Gastroesophageal sphincter (tissue), 4 donors: ENCODE measurements around the gene PLIN5. TPM values are rescaled to one million over a fixed set of nuclear protein-coding genes. Genes with fewer than 3 reads are reported as not detected.

ENCODE experiments used
- ATAC-seq: fragments of 150-250 bp; one replicate; pipeline ENCODE4 v1.9.1; 2016; ENCODE audit warnings: mild to moderate bottlenecking, moderate library complexity
- H3K27ac ChIP-seq, 4 donors: fragments of 200-600 bp; sonication (generic) in 3 of 4; 1 replicate in 3 of 4; 2 replicates in 1 of 4; pipeline ENCODE4 v1.5.1; 2016 to 2019
- H3K27me3 ChIP-seq: fragments of 200-600 bp; sonication (generic); one replicate; pipeline ENCODE4 v1.5.1; 2019
- H3K36me3 ChIP-seq, 2 donors: fragments of 200-600 bp; sonication (generic); one replicate each; pipeline ENCODE4 v1.5.1; 2019; ENCODE audit warnings: control low read depth in 1 of 2
- H3K4me1 ChIP-seq, 3 donors: fragments of 200-600 bp; sonication (generic); 1 replicate in 2 of 3; 2 replicates in 1 of 3; pipeline ENCODE4 v1.5.1; 2016 to 2019; ENCODE audit warnings: control low read depth in 2 of 3
- H3K4me3 ChIP-seq, 2 donors: fragments of 200-600 bp; sonication (generic); one replicate each; pipeline ENCODE4 v1.5.1; 2019; ENCODE audit warnings: mild to moderate bottlenecking in 1 of 2, moderate library complexity in 1 of 2
- H3K9me3 ChIP-seq, 3 donors: fragments of 200-600 bp; sonication (generic); one replicate each; pipeline ENCODE4 v1.5.1; 2017 to 2019; ENCODE audit warnings: control low read depth in 2 of 3
- EP300 ChIP-seq: sonication (generic); formaldehyde crosslinking; IDR thresholded peaks from one replicate; pipeline ENCODE4 v1.6.1; 2017; ENCODE audit warnings: antibody characterized with exemption, mild to moderate bottlenecking
- POLR2A ChIP-seq, 2 donors: fragments of 450-650 bp; IDR thresholded peaks; one replicate each; pipeline ENCODE4 v1.6.1; 2017; ENCODE audit warnings: antibody characterized with exemption in 2 of 2, mild to moderate bottlenecking in 2 of 2, moderate library complexity in 1 of 2
- POLR2AphosphoS5 ChIP-seq: sonication (generic); formaldehyde crosslinking; IDR thresholded peaks from one replicate; pipeline ENCODE4 v1.6.1; 2017; ENCODE audit warnings: antibody characterized with exemption
- WGBS, 2 donors: methylation state at CpG; one replicate each; pipeline ENCODE4 v1.1.5; 2018; ENCODE audit warnings: low coverage in 1 of 2; 5-methylcytosine and 5-hydroxymethylcytosine counted together
- total RNA-seq, 4 donors: library from RNA; depleted of rRNA; stranded (reverse); fragments of >200 nt; gene quantifications; one replicate each; pipeline ENCODE4 v1.1.0, GENCODE V29; 2016
- TF ChIP-seq, protein P1 (sequence below), 4 experiments: fragments of 200-600 bp in 2 of 4; fragments of 450-650 bp in 2 of 4; sonication (generic) in 1 of 4; IDR thresholded peaks; one replicate each; pipeline ENCODE4 v1.5.1; 2017 to 2019; ENCODE audit warnings: antibody characterized with exemption in 4 of 4, mild to moderate bottlenecking in 2 of 4, moderate library complexity in 2 of 4

PLIN5 gene
- total RNA-seq, 4 donors from 2014 or later = 0.49 to 24.3 (median 11.2) TPM

DNA sequence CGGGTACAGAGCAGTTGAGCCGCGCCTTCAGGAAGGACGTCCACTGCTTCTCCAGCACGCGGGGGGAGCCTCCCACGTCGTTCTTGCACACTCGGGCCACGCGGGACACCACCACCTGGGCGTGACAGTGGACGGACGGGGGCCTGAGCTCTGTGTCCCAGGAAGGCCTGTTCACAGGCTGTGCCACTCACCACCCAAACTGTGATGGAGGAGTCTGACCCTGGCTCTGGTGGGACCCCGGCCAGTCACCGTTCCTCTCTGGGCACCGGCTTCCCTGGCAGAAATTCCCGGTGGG lies 17.4 kb upstream of the PLIN5 start:
- no peak for ATAC-seq
- Histone ChIP-seq H3K4me3 (no peak overlapping the region), H3K9me3 (no peaks in the 10 kb centered on the region), H3K4me1 (no peaks in the 10 kb centered on the region), H3K27me3 (peaks cover 22% of the 10 kb centered on the region), H3K36me3 (peaks cover 0 to 15% of the 10 kb centered on the region in 2 donors), H3K27ac (no peak overlapping the region)
- whole genome bisulfite sequencing, 2 donors = 72% methylated on average over 2 of the region's 18 CpGs; no CpG with 5 or more reads in 1 of the 2 donors
- TF ChIP-seq, protein P1, sequence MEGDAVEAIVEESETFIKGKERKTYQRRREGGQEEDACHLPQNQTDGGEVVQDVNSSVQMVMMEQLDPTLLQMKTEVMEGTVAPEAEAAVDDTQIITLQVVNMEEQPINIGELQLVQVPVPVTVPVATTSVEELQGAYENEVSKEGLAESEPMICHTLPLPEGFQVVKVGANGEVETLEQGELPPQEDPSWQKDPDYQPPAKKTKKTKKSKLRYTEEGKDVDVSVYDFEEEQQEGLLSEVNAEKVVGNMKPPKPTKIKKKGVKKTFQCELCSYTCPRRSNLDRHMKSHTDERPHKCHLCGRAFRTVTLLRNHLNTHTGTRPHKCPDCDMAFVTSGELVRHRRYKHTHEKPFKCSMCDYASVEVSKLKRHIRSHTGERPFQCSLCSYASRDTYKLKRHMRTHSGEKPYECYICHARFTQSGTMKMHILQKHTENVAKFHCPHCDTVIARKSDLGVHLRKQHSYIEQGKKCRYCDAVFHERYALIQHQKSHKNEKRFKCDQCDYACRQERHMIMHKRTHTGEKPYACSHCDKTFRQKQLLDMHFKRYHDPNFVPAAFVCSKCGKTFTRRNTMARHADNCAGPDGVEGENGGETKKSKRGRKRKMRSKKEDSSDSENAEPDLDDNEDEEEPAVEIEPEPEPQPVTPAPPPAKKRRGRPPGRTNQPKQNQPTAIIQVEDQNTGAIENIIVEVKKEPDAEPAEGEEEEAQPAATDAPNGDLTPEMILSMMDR (IDR thresholded peaks at IDR 0.05) = no peak
- TF ChIP-seq EP300 = no peak
- no peak for TF ChIP-seq POLR2AphosphoS5
- TF ChIP-seq POLR2A (IDR thresholded peaks at IDR 0.05) = no peak

DNA sequence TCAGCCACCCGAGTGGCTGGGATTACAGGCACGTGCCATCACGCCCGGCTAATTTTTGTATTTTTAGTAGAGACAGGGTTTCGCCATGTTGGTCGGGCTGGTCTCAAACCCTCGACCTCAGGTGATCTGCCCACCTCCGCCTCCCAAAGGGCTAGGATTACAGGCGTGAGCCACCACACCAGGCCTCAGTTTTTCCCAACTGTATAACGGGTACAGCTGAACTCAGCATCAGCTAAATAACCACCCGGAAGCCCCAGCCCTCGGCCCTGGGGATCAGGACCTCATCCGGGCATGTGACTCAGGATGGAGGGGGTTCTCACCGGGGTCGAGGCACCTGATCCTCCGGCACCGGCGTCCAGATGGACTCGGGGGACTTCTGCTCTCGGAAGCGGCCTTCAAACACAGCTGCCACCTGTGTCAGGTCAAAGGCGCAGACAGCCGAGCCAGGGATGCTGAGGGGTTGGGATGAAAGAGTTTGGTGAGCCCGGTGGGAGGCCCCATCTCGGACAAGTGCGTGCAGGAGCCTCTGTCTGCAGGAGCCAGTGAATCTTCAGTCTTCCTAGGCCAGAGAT lies 15.5 kb upstream of the PLIN5 start:
- no peaks in the 10 kb centered on the region for H3K4me1 ChIP-seq
- peaks cover 0 to 15% of the 10 kb centered on the region in 2 donors for H3K36me3 ChIP-seq
- no peaks in the 10 kb centered on the region for H3K9me3 ChIP-seq
- no peak overlapping the region for H3K27ac ChIP-seq
- no peak for TF ChIP-seq POLR2AphosphoS5
- no peak for TF ChIP-seq EP300
- TF ChIP-seq POLR2A (IDR thresholded peaks at IDR 0.05) = no peak
- TF ChIP-seq, protein P1 (IDR thresholded peaks at IDR 0.05) = no peak
- WGBS, 2 donors = 89% methylated on average over 8 of the region's 26 CpGs; no CpG with 5 or more reads in 1 of the 2 donors
- no peak overlapping the region for H3K4me3 ChIP-seq
- peaks cover 22% of the 10 kb centered on the region for H3K27me3 ChIP-seq
- no peak for ATAC-seq

DNA sequence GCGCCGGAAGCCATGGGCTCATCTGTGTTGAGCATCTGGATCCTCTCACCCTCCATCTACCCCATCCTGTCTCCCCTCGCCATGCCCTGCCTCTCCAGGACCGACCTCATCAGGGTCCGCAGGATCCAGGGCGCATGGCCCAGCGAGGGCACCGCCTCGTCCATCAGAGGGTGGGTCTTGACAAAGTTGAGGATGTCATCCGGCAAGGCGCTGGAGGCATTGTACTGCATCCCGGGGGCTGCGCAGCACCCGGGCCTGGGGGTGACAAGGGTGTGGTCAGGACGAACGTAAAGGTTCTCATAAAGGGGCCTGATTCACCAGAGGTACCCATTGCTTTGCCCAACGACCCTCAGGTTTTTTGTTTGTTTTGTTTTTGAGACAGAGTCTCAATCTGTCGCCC lies 15.0 kb upstream of the PLIN5 start:
- no peak overlapping the region for H3K27ac ChIP-seq
- no peaks in the 10 kb centered on the region for H3K9me3 ChIP-seq
- H3K36me3 ChIP-seq = peaks cover 0 to 15% of the 10 kb centered on the region in 2 donors
- no peak overlapping the region for H3K4me3 ChIP-seq
- H3K4me1 ChIP-seq = no peaks in the 10 kb centered on the region
- no peak for ATAC-seq
- TF ChIP-seq POLR2A (IDR thresholded peaks at IDR 0.05) = no peak
- TF ChIP-seq POLR2AphosphoS5 = no peak
- peaks cover 22% of the 10 kb centered on the region for H3K27me3 ChIP-seq
- 97% methylated on average over 6 of the region's 18 CpGs; no CpG with 5 or more reads in 1 of the 2 donors for WGBS, 2 donors

DNA sequence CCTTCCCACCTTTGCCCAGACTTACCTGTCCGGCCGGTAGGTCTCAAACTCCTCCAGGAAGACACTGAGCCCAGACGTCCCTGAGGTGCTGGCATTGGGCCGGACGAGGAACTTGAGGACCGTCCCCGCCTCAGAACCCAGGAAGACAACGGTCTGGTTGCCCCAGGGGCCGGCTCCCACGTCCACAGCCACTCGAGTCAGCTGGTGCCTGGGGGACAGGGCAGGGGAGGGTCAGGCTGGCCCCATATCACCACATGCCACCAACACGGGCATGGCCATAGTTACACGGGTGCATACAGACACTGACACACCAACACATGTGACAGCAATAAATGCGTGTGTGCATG lies 13.2 kb upstream of the PLIN5 start:
- TF ChIP-seq EP300 (no peak), POLR2AphosphoS5 (no peak), POLR2A (IDR thresholded peaks at IDR 0.05) (no peak)
- TF ChIP-seq, protein P1 (IDR thresholded peaks at IDR 0.05) = no peak
- Histone ChIP-seq H3K27me3 (peaks cover 22% of the 10 kb centered on the region), H3K9me3 (no peaks in the 10 kb centered on the region), H3K4me3 (no peak overlapping the region), H3K36me3 (peaks cover 0 to 9% of the 10 kb centered on the region in 2 donors), H3K27ac (no peak overlapping the region), H3K4me1 (no peaks in the 10 kb centered on the region)
- ATAC-seq = peak; percentile 30
- no CpG with 5 or more reads among the region's 14 CpGs for WGBS, 2 donors

DNA sequence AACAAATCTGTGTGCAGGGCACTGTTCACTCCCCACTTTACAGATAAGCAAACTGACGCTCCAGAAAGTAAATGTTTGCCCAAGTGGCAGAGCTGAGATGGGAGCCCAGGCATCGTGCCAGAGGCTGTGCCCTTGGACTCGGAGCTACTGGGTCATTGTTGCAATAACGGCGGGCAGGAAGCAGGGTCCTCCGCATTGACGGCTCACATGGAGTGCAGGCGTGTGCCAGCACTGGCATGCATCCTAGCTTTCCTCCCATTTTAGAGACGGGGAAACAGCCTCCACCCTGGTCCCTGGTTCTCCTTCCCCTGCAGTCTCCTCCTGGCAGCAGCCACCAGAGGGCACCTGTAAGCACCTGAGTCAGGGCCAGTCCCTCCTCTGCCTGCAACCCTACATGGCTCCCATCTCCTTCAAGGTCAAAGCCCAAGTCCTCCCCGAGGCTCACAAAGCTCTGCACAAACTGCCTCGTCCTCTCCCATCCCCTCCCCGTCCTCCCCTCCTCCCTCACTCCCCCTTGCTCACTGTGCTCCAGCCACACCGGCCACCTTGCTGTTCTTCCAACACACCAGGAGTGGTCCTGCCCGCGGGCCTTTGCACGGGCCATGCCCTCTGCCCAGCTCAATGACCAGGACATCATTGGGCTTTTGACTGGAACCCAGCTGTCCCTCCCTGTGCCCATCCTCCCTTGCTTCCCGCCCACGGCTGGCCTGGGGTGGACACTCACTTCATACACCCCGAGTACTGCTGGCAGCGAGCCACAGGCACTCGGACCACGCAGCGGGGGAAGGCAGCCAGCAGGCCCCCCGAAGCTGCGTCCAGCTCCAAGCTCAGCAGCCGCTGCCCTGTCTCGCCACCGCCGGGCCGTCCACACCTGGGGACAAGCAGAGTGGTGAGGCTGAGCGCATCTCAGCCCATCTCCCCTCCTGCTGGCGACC lies 12.5 kb upstream of the PLIN5 start:
- no peak for TF ChIP-seq POLR2A (IDR thresholded peaks at IDR 0.05)
- no peak for TF ChIP-seq POLR2AphosphoS5
- TF ChIP-seq, protein P1 (IDR thresholded peaks at IDR 0.05) = no peak
- no peak for TF ChIP-seq EP300
- peaks cover 0 to 7% of the 10 kb centered on the region in 2 donors for H3K36me3 ChIP-seq
- no peaks in the 10 kb centered on the region for H3K9me3 ChIP-seq
- WGBS, 2 donors = 16 to 85% methylated on average over 5 to 13 of the region's 32 CpGs
- no peaks in the 10 kb centered on the region for H3K4me1 ChIP-seq
- no peak overlapping the region for H3K27ac ChIP-seq
- no peak overlapping the region for H3K4me3 ChIP-seq
- ATAC-seq = no peak
- H3K27me3 ChIP-seq = peaks cover 22% of the 10 kb centered on the region
